Lower leg skin (tissue), 3 donors: ENCODE measurements around the gene VSIG2.

Source experiments
- POLR2A ChIP-seq, 2 donors: fragments of 450-650 bp; IDR thresholded peaks; one replicate each; pipeline ENCODE4 v1.6.1; 2016 to 2017; ENCODE audit warnings: antibody characterized with exemption in 2 of 2, mild to moderate bottlenecking in 1 of 2, moderate library complexity in 1 of 2
- TF ChIP-seq, protein P1 (sequence below), 3 donors: fragments of 450-650 bp; IDR thresholded peaks; one replicate each; pipeline ENCODE4 v1.5.1; 2016; ENCODE audit warnings: antibody characterized with exemption in 3 of 3, mild to moderate bottlenecking in 3 of 3, moderate library complexity in 2 of 3

DNA sequence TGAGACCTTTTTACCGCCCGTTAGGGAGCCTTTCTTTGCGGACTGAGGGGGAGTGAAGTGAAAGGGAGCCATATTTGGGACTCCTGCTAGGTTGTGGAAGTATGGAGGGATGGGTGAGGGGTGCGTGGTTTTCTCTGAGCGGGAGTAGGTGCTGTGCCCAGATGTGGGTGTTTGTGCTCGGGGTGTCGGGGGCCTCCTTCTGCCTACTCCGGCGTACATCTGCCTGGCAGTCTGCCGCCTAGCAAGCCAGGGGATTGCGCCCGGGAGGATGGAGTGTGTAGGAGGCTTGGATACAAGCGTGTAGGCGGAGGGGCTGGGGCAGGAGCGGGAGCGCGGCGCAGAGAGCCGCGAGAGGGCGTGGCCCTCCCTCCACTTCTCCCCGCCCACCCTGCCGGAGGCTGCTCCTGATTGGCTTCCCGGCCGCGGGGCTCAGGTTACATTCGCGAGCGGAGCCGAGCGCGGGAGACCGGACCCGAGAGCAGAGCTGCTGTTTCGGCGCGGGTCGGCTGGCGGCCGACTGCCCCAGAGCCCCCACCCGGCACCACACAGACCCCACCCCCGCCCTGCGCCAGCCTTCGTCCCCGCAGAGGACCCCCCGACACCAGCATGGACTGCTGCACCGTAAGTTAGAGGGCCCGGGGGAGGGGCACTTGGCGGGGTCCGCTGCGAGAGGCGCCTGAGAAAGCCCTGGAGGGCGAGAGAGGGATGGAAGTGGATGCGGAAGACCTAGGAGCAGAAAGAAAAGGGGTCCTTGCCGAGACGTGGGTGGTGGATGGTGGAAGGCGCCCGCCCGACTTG lies 12.4 kb downstream of the VSIG2 start, which contains the start of gene NRGN:
- TF ChIP-seq, protein P1, sequence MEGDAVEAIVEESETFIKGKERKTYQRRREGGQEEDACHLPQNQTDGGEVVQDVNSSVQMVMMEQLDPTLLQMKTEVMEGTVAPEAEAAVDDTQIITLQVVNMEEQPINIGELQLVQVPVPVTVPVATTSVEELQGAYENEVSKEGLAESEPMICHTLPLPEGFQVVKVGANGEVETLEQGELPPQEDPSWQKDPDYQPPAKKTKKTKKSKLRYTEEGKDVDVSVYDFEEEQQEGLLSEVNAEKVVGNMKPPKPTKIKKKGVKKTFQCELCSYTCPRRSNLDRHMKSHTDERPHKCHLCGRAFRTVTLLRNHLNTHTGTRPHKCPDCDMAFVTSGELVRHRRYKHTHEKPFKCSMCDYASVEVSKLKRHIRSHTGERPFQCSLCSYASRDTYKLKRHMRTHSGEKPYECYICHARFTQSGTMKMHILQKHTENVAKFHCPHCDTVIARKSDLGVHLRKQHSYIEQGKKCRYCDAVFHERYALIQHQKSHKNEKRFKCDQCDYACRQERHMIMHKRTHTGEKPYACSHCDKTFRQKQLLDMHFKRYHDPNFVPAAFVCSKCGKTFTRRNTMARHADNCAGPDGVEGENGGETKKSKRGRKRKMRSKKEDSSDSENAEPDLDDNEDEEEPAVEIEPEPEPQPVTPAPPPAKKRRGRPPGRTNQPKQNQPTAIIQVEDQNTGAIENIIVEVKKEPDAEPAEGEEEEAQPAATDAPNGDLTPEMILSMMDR (IDR thresholded peaks at IDR 0.05): no peak
- TF ChIP-seq POLR2A (IDR thresholded peaks at IDR 0.05): no peak
